Ammon's horn (tissue), 1 donor: ENCODE measurements around the gene FAM241B.
A peak's percentile ranks its signal among the peaks of the same experiment; 100 is the strongest.

Experiments
- DNase-seq: peaks from one replicate; pipeline ENCODE4 v3.0.0-alpha.2; 2016; ENCODE audit warnings: low spot score

Gene FAM241B

GRCh38 chr10:69629897-69630650 is at the start of gene FAM241B:
Gene FAM241B, plus strand, starts transcription at chr10:69630247. Its CDS starts 1,497 bp downstream, at chr10:69631744.
- no peak for DNase-seq

GRCh38 chr10:69580435-69580834 is 49.6 kb upstream of the FAM241B start:
- DNase-seq: no peak

GRCh38 chr10:69583106-69583505 is 46.9 kb upstream of the FAM241B start:
- no peak for DNase-seq

- no peak for DNase-seq
Measured at GRCh38 chr10:69584624-69585023, 45.4 kb upstream of the FAM241B start.

GRCh38 chr10:69588358-69588757 is 41.7 kb upstream of the FAM241B start:
- no peak for DNase-seq

- no peak for DNase-seq
Measured at GRCh38 chr10:69600761-69601330, 29.2 kb upstream of the FAM241B start.

GRCh38 chr10:69609077-69609476 is 21.0 kb upstream of the FAM241B start:
- no peak for DNase-seq

- DNase-seq: peak; percentile 42
Measured at GRCh38 chr10:69612760-69613159, 17.3 kb upstream of the FAM241B start.

- no peak for DNase-seq
Measured at GRCh38 chr10:69614130-69614529, 15.9 kb upstream of the FAM241B start.

GRCh38 chr10:69616358-69616757 is 13.7 kb upstream of the FAM241B start:
- no peak for DNase-seq

- no peak for DNase-seq
Measured at GRCh38 chr10:69618746-69619145, 11.3 kb upstream of the FAM241B start.

- DNase-seq: no peak
Measured at GRCh38 chr10:69619626-69620025, 10.4 kb upstream of the FAM241B start.

GRCh38 chr10:69620625-69621024 is 9.4 kb upstream of the FAM241B start:
- DNase-seq: no peak

GRCh38 chr10:69624245-69624786 is 5.7 kb upstream of the FAM241B start:
- no peak for DNase-seq

GRCh38 chr10:69626826-69627225 is 3.2 kb upstream of the FAM241B start:
- no peak for DNase-seq

- DNase-seq: no peak
Measured at GRCh38 chr10:69628891-69629290, 1.2 kb upstream of the FAM241B start.

- no peak for DNase-seq
Measured at GRCh38 chr10:69629519-69629896, 539 bp upstream of the FAM241B start.

- no peak for DNase-seq
Measured at GRCh38 chr10:69630651-69631400, 779 bp downstream of the FAM241B start.

- DNase-seq: no peak
Measured at GRCh38 chr10:69631566-69631965, 1.5 kb downstream of the FAM241B start.

GRCh38 chr10:69632516-69633199 is 2.6 kb downstream of the FAM241B start:
- no peak for DNase-seq

- no peak for DNase-seq
Measured at GRCh38 chr10:69633673-69634635, 3.9 kb downstream of the FAM241B start.
